UCSD-AML1 (cell line): ENCODE data around the gene COL27A1.
"Not testable (repeated sequence)": the region's sequence is repeated elsewhere in the genome, so short reads cannot be mapped to it uniquely, and the experiment has no call there.

Experiments used
- DNase-seq: peaks from one replicate; lab custom pipeline; 2025; ENCODE audit not compliant: unreplicated experiment; lab: John Stamatoyannopoulos, UW

The COL27A1 gene

GRCh38 chr9:114180696-114181606, 25.6 kb downstream of the COL27A1 start:
- DNase-seq, result no peak

- DNase-seq, result no peak
Observed at GRCh38 chr9:114181607-114182409, 26.5 kb downstream of the COL27A1 start.

GRCh38 chr9:114183006-114183405, 27.7 kb downstream of the COL27A1 start:
- no peak for DNase-seq

- DNase-seq, result no peak
Observed at GRCh38 chr9:114184071-114184470, 28.7 kb downstream of the COL27A1 start.

- no peak for DNase-seq
Observed at GRCh38 chr9:114184866-114185265, 29.5 kb downstream of the COL27A1 start.

- no peak for DNase-seq
Observed at GRCh38 chr9:114185570-114186490, 30.5 kb downstream of the COL27A1 start.

GRCh38 chr9:114186605-114187289, 31.4 kb downstream of the COL27A1 start:
- DNase-seq, result no peak

GRCh38 chr9:114187827-114188226, 32.5 kb downstream of the COL27A1 start:
- DNase-seq, result no peak

- no peak for DNase-seq
Observed at GRCh38 chr9:114189823-114190562, 34.7 kb downstream of the COL27A1 start.

GRCh38 chr9:114190563-114190905, 35.2 kb downstream of the COL27A1 start:
- DNase-seq, result no peak

- DNase-seq, result not testable (repeated sequence)
Observed at GRCh38 chr9:114191402-114191801, 36.1 kb downstream of the COL27A1 start.

GRCh38 chr9:114192539-114192938, 37.2 kb downstream of the COL27A1 start:
- no peak for DNase-seq

GRCh38 chr9:114193090-114193489, 37.8 kb downstream of the COL27A1 start:
- no peak for DNase-seq

- DNase-seq, result no peak
Observed at GRCh38 chr9:114196117-114196516, 40.8 kb downstream of the COL27A1 start.

- DNase-seq, result no peak
Observed at GRCh38 chr9:114196979-114197622, 41.8 kb downstream of the COL27A1 start.

GRCh38 chr9:114198249-114199040, 43.1 kb downstream of the COL27A1 start:
- no peak for DNase-seq

GRCh38 chr9:114200721-114201300, 45.5 kb downstream of the COL27A1 start:
- DNase-seq, result no peak

GRCh38 chr9:114202396-114202795, 47.1 kb downstream of the COL27A1 start:
- no peak for DNase-seq
